HG02623 (cell line): Measurements from ENCODE around the gene RUBCNL.
"Not testable (repeated sequence)": the region's sequence is repeated elsewhere in the genome, so short reads cannot be mapped to it uniquely, and the experiment has no call there.

ENCODE experiments used
- ATAC-seq: cut with Tn5 transposase; IDR thresholded peaks from one replicate; pipeline ENCODE4 v1.9.1; 2021; ENCODE audit warnings: moderate library complexity; ENCODE audit not compliant: unreplicated experiment

RUBCNL gene

GRCh38 chr13:46374710-46375109 lies 12.3 kb downstream of the RUBCNL start:
- no peak for ATAC-seq

- no peak for ATAC-seq
These were observed 13.4 kb downstream of the RUBCNL start for GRCh38 chr13:46373623-46374022.

GRCh38 chr13:46372938-46373337 lies 14.1 kb downstream of the RUBCNL start:
- ATAC-seq = not testable (repeated sequence)

- no peak for ATAC-seq
These were observed 15.0 kb downstream of the RUBCNL start for GRCh38 chr13:46372071-46372470.

DNA sequence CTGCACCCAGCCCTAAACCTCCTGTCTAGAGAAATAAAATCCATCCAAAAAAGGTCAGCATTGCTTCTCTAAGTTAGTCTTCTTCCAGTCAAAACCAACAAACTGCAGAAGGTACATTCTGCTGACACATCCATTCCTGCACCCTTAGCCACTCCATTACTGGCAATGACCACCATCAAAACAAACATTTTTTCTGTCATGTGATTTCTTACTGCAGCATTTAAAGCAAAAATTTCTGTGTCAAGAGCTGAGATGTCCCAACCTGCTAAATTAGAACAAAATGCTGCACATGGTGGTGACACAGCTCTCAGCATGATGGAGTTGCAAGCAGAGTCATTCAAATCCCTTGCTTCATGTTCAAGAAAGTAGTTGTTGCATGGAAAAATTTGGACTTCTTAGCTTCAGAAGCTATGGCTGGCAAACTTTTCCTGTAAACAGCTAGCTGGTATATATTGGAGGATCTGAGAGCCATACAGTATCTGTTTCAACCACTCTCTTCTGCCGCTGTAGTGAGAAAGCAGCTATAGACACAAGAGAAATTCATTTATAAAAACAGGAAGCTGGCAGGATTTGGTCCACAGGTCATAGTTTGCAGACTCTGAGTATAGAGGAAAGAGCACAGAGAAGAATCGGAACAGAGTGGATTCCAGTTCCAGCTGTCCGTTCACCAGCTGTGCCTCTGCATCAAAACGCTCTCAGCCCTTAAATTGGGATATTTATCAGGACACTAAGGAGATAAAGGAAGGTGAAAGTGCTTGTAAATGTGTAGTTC lies 17.4 kb downstream of the RUBCNL start:
- ATAC-seq = peak; percentile 76

DNA sequence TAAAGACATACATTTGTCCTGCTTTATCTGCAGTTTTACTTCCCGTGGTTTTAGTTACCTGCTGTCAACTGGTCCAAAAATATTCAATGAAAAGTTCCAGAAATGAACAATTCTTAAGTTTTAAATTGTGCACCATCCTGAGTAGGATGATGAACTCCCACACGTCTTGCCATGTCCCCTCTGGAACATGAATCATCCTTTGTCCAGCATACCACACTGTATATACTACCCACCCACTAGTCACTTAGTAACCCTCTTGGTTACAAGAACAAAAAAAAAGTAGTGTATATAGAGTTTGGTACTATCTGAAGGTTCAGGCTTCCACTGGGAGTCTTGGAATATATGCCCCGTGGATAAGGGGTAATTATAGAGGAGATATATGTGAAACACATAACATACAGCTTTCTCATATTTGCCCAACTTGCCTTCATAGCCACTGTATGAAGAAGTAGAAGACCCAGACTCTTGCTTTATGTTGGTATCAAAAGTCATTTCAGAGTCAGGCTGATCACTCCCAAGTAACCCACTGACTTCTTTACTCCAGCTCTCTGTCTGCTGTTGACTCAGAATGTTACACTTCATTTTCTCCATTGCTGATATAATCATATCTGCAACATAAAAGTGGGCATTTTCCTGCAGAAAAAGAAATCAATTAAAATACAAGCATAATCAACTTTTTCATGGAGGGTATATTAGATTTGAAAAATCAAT lies 19.3 kb downstream of the RUBCNL start:
- no peak for ATAC-seq

DNA sequence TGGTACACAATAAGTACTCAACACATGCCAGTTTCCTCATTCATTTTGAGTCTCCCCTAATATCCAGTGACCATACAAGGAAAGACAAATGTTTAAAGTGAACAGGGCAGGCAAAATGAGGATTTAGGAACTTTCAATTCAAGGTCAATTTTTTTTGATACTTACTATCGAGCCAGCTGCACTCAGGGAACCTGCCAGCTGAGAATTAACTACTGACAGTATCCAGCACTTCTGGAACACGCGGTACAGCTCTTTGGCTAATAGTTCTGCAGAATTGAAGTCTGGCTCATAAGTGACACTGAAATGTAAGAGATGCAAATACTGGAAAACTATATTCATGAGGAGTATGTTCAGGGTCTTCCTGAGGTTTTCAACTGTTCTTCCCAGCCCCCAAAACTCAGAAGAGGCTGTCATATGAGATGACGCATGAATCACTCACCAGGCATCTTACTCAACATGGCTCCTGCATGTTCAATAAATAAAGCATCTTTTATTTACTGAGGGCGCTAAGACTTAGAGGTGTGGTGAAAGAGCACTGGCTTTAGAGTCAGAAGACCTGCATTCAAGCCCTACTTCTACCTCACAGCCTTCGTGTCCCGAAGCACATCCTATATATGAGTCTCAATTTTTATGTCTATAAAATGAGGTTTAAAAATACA lies 25.6 kb downstream of the RUBCNL start:
- ATAC-seq = no peak

DNA sequence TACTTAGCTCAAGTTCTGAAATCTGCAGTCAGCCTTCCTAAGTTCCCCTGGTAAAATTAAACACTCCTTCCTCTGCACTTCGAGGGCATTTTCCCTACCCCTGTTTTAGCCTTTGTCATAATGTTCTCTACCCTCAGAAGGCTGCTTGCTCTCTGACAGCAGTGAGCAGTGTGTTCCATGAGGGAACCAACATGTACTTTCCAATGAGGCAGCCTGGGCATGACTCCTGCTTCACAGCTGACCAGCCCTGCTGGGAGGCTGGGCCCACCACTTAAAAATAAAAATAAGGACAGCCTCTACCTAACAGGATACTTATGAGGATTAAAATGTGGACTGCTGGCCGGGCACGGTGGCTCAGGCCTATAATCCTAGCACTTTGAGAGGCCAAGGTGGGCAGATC lies 26.4 kb downstream of the RUBCNL start:
- ATAC-seq = no peak

DNA sequence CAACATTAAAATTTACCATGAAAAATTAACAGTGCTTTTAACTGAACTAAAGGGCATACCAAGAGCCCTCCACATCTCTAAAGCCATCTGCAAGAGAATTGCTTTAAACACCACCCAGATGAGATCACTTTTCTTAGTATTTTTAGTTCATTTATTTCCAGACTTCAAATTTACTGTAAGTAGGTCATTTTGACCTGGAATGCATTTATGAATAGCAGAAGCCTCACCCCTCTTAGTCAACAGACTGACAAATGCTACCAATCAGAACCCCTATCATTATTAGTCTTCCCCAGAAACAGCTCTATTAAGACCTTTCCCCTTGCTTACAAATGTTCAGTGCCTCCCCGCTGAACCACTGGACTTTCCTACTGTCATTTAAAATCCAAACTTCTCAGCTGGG lies 27.3 kb downstream of the RUBCNL start:
- ATAC-seq = no peak

DNA sequence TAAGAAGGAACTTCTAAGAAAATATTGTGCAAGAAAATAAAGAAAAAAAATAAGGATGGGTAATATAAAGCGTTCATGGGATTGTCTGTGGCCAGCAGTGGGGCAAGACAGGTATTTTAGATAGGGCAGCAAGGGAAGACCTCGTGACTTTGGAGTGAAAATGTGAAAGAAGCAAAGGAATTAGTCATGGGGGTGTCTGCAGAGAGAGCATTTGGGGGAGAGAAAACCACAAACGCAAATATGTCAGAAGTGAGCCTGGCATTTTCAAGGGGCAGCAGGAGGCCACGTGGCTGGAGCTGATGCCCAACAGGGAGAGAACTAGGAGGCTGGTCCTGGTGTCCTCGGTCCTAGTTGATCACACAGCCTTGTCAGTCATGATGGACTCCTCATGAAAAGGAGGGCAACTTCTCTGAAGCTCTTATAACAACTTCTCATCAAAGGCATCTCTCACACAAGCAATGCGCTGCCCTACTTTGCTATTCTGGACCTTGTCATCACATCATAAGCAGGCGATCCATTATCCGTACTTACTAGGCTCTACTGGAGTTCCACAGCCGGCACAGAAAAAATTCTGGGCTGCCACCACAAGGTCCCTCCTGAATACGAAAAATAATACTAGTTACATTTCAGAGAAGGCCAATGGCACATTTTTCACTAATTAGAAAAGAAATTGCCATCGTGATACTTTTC lies 31.0 kb downstream of the RUBCNL start:
- ATAC-seq = no peak

GRCh38 chr13:46355088-46355468 lies 32.0 kb downstream of the RUBCNL start:
- ATAC-seq = no peak

GRCh38 chr13:46354156-46355087 lies 32.6 kb downstream of the RUBCNL start:
- no peak for ATAC-seq

- ATAC-seq = no peak
These were observed 34.2 kb downstream of the RUBCNL start for GRCh38 chr13:46352805-46353204.

GRCh38 chr13:46350003-46350402 lies 37.0 kb downstream of the RUBCNL start:
- ATAC-seq = no peak

GRCh38 chr13:46348961-46349360 lies 38.1 kb downstream of the RUBCNL start:
- no peak for ATAC-seq

DNA sequence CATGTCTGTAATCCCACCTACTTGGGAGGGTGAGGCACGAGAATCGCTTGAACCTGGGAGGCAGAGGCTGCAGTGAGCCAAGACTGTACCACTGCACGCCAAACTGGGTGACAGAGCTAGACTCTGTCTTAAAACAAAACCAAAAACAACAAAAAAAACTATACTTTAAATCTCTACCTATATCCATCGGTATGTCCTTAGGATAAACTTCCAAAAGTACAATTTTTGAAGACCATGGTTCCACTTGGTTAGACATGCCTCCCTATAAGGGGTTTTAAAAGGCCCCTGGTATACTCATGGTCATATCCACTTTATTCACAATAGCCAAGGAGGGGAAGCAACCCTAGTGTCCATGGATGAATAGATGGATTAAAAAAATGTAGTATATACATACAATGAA lies 39.8 kb downstream of the RUBCNL start:
- no peak for ATAC-seq

GRCh38 chr13:46345866-46346265 lies 41.2 kb downstream of the RUBCNL start:
- ATAC-seq = no peak

- ATAC-seq = no peak
These were observed 41.7 kb downstream of the RUBCNL start for GRCh38 chr13:46345398-46345797.

- ATAC-seq = no peak
These were observed 43.6 kb downstream of the RUBCNL start for GRCh38 chr13:46343279-46343994.

GRCh38 chr13:46342538-46342937 lies 44.5 kb downstream of the RUBCNL start:
- ATAC-seq = no peak
